Naive thymus-derived CD4-positive, alpha-beta T cell (primary cell): Measurements from ENCODE around the gene CEPT1. TPM values are rescaled to one million over a fixed set of nuclear protein-coding genes. Genes with fewer than 3 reads are reported as not detected.
"Not testable (repeated sequence)": the region's sequence is repeated elsewhere in the genome, so short reads cannot be mapped to it uniquely, and the experiment has no call there.

Source experiments
- ATAC-seq: fragments of 150-1000 bp; cut with Tn5 transposase; 2 replicates; pipeline ENCODE4 v1.10.0; 2021; ENCODE audit warnings: mild to moderate bottlenecking, moderate library complexity
- CTCF ChIA-PET: fragments of 350-600 bp; sonication (Branson Sonifier 250); formaldehyde crosslinking; loops from one replicate; lab custom pipeline; 2021; ENCODE audit warnings: antibody characterized with exemption; lab: Charles Lee
- POLR2A ChIA-PET: fragments of 350-600 bp; sonication (Branson Sonifier 250); formaldehyde crosslinking; loops from one replicate; lab custom pipeline; 2021; ENCODE audit warnings: antibody characterized with exemption, inconsistent platforms; lab: Charles Lee
- DNase-seq, 9 donors: peaks; one replicate each; pipeline versions ENCODE4 v3.0.0 to v3.0.0-alpha.2; 2020 to 2022; ENCODE audit warnings: mixed read lengths in 1 of 9
- H3K27ac ChIP-seq: one replicate; pipeline ENCODE4 v1.7.0; 2013; ENCODE audit warnings: mild to moderate bottlenecking, low read depth, low read length, moderate library complexity
- H3K27me3 ChIP-seq, 2 donors: one replicate each; pipeline ENCODE4 v1.7.0; 2013; ENCODE audit warnings: low read length in 2 of 2, mild to moderate bottlenecking in 2 of 2, moderate library complexity in 2 of 2; ENCODE audit not compliant: control insufficient read depth in 2 of 2, insufficient read depth in 2 of 2
- H3K36me3 ChIP-seq, 3 experiments: 1 replicate in 2 of 3; 2 replicates in 1 of 3; pipeline ENCODE4 v1.7.0; 2013; ENCODE audit warnings: low read length in 3 of 3, mild to moderate bottlenecking in 3 of 3, moderate library complexity in 1 of 3; ENCODE audit not compliant: insufficient read depth in 3 of 3, control insufficient read depth in 2 of 3
- H3K4me1 ChIP-seq, 2 donors: one replicate each; pipeline ENCODE4 v1.7.0; 2013; ENCODE audit warnings: low read length in 2 of 2, mild to moderate bottlenecking in 2 of 2, moderate library complexity in 1 of 2; ENCODE audit not compliant: control insufficient read depth in 2 of 2, insufficient read depth in 2 of 2
- H3K4me3 ChIP-seq: 2 replicates; pipeline ENCODE4 v1.7.0; 2013; ENCODE audit warnings: mild to moderate bottlenecking, low read length
- H3K9me3 ChIP-seq, 3 experiments: 1 replicate in 2 of 3; 2 replicates in 1 of 3; pipeline ENCODE4 v1.7.0; 2013; ENCODE audit warnings: low read length in 3 of 3; ENCODE audit not compliant: control insufficient read depth in 2 of 3
- H3K27ac Mint-ChIP-seq, 9 donors: one replicate each; pipeline ENCODE4 v1.8.0; 2020 to 2022; ENCODE audit warnings: mixed read lengths in 9 of 9, mild to moderate bottlenecking in 8 of 9, moderate library complexity in 5 of 9, inconsistent platforms in 2 of 9
- H3K27me3 Mint-ChIP-seq, 5 donors: one replicate each; pipeline ENCODE4 v1.8.0; 2021 to 2022; ENCODE audit warnings: mixed read lengths in 5 of 5, mild to moderate bottlenecking in 1 of 5
- H3K36me3 Mint-ChIP-seq, 5 donors: one replicate each; pipeline ENCODE4 v1.8.0; 2020 to 2022; ENCODE audit warnings: mixed read lengths in 5 of 5, mild to moderate bottlenecking in 3 of 5, inconsistent platforms in 1 of 5
- H3K4me1 Mint-ChIP-seq, 7 donors: one replicate each; pipeline ENCODE4 v1.8.0; 2020 to 2022; ENCODE audit warnings: mixed read lengths in 7 of 7, mild to moderate bottlenecking in 3 of 7, inconsistent platforms in 1 of 7
- H3K4me3 Mint-ChIP-seq, 10 donors: one replicate each; pipeline ENCODE4 v1.8.0; 2020 to 2022; ENCODE audit warnings: mild to moderate bottlenecking in 10 of 10, mixed read lengths in 10 of 10, moderate library complexity in 6 of 10, inconsistent platforms in 2 of 10
- H3K9me3 Mint-ChIP-seq, 11 donors: one replicate each; pipeline ENCODE4 v1.8.0; 2020 to 2022; ENCODE audit warnings: mixed read lengths in 11 of 11, mild to moderate bottlenecking in 4 of 11, inconsistent platforms in 1 of 11, moderate library complexity in 1 of 11
- intact Hi-C, 2 donors: fragments of 100-400 bp; cut with micrococcal nuclease; formaldehyde crosslinking; loops; one replicate each; pipeline ENCODE4 v1.15.1; 2023
- polyA plus RNA-seq, 2 donors: library from polyadenylated mRNA; unstranded; fragments of 300-500 nt; fragmentation: Illumina TruSeq; gene quantifications; one replicate each; pipeline ENCODE4 v1.2.3, GENCODE V29; 2021
- total RNA-seq, 6 experiments: library from RNA in 5 of 6; stranded (reverse) in 5 of 6; gene quantifications; 1 replicate in 5 of 6; 2 replicates in 1 of 6; pipeline ENCODE4 v1.2.3 and lab custom pipeline; 2021 to 2026

CEPT1 gene
- total and polyA plus RNA-seq, 7 experiments from 2014 or later = 23.0 to 57.5 (median 39.7) TPM

DNA sequence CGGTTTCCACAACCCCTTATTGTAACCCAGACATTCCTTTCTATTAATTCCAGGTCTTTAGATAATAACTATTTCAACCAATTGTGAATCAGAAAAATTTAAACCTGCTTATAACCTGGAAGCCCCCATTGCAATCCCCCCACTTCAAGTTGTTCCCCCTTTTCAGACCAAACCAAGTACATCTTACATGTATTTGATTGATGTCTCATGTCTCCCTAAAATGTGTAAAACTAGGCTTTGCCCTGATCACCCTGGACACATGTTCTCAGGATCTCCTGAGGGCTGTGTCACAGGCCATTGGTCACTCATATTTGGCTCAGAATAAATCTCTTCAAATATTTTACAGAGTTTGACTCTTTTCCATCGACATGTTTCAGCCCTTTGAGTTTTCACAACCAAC lies 75.3 kb downstream of the CEPT1 start:
- Histone ChIP-seq H3K4me1 (peaks cover 75 to 77% of the 10 kb centered on the region in 2 donors), H3K27ac (peak overlapping the region; percentile 75), H3K4me3 (peak overlapping the region; percentile 12)
- ChIA-PET POLR2A (interaction anchor here (0.6 to 18.8 kb wide), 9 partner anchors 7 to 191 kb away, joined by 3 to 1128 read pairs (median 10); partner anchors contain the start of genes CEPT1, CHI3L2, DENND2D and DRAM2), CTCF (interaction anchor here (0.6 to 17.6 kb wide), 9 partner anchors 7 to 291 kb away, joined by 3 to 341 read pairs (median 5); partner anchors contain the start of gene DENND2D)
- intact Hi-C loops = loop anchor here (5.0 to 10.0 kb wide), 6 partner anchors 253 to 878 kb away; partner anchors contain the start of genes LRIF1 (in 2 of the 2), CD53 (in 1 of the 2), RAP1A (in 1 of the 2) and RBM15 (in 1 of the 2)
- ATAC-seq, H3K9me3 ChIP-seq, DNase-seq, H3K36me3 ChIP-seq, H3K27me3 Mint-ChIP-seq, H3K27me3 ChIP-seq: not testable (repeated sequence)
- H3K4me3 Mint-ChIP-seq = peak overlapping the region; percentile 60 to 88 (median 81)
- peaks cover 71 to 98% (median 93%) of the 10 kb centered on the region in 7 donors for H3K4me1 Mint-ChIP-seq
- H3K36me3 Mint-ChIP-seq = peaks cover 0 to 31% (median 5%) of the 10 kb centered on the region in 5 donors
- H3K9me3 Mint-ChIP-seq = peaks cover 0 to 13% (median 2%) of the 10 kb centered on the region in 11 donors
- H3K27ac Mint-ChIP-seq = peak overlapping the region; percentile 94 to 100 (median 97)

DNA sequence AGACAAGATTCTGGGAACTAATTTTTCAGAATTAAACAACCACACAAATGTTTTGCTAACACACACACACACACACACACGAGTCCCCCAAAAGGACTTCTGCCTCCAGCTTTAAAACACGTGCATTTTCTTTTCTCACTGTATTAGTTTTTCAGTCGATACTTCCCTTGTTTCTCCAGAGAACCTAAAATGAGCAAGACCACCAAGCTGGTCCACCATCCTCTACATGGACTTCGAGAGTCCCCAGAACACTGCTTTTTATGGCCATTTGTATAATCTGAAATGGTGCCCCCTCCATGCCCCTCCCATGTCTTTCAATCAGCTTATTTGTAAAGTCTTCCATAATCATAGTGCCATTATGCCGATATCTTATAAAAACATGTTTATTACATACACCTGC lies 76.7 kb downstream of the CEPT1 start:
- peak overlapping the region; percentile 75 for H3K27ac ChIP-seq
- ATAC-seq (no peak), DNase-seq (no peak)
- H3K4me1 Mint-ChIP-seq = peaks cover 83 to 100% (median 97%) of the 10 kb centered on the region in 7 donors
- peak overlapping the region; percentile 94 to 100 (median 97) for H3K27ac Mint-ChIP-seq
- no peaks in the 10 kb centered on the region for H3K27me3 ChIP-seq
- H3K4me3 ChIP-seq = peak overlapping the region; percentile 10
- ChIA-PET POLR2A (interaction anchor here (1.0 to 18.8 kb wide), 7 partner anchors 9 to 253 kb away, joined by 4 to 1128 read pairs (median 13); partner anchors contain the start of genes CEPT1, CHI3L2, DENND2D and DRAM2), CTCF (interaction anchor here (1.3 to 17.6 kb wide), 3 partner anchors 10 to 115 kb away, joined by 3 to 341 read pairs (median 6); partner anchors contain the start of gene DENND2D)
- intact Hi-C loops = loop anchor here (1.0 to 10.0 kb wide), 13 partner anchors 9 to 879 kb away; partner anchors contain the start of genes LRIF1 (in 2 of the 2), ATP5PB (in 1 of the 2), CD53 (in 1 of the 2) and CEPT1 (in 1 of the 2)
- H3K4me3 Mint-ChIP-seq = peak overlapping the region; percentile 60 to 88 (median 81)
- peaks cover 0 to 2% (median 0%) of the 10 kb centered on the region in 5 donors for H3K27me3 Mint-ChIP-seq
- peaks cover 0 to 13% (median 2%) of the 10 kb centered on the region in 11 donors for H3K9me3 Mint-ChIP-seq
- H3K36me3 Mint-ChIP-seq = peaks cover 0 to 29% (median 5%) of the 10 kb centered on the region in 5 donors
- H3K9me3 ChIP-seq = no peaks in the 10 kb centered on the region
- peaks cover 90 to 92% of the 10 kb centered on the region in 2 donors for H3K4me1 ChIP-seq
- H3K36me3 ChIP-seq = no peaks in the 10 kb centered on the region

DNA sequence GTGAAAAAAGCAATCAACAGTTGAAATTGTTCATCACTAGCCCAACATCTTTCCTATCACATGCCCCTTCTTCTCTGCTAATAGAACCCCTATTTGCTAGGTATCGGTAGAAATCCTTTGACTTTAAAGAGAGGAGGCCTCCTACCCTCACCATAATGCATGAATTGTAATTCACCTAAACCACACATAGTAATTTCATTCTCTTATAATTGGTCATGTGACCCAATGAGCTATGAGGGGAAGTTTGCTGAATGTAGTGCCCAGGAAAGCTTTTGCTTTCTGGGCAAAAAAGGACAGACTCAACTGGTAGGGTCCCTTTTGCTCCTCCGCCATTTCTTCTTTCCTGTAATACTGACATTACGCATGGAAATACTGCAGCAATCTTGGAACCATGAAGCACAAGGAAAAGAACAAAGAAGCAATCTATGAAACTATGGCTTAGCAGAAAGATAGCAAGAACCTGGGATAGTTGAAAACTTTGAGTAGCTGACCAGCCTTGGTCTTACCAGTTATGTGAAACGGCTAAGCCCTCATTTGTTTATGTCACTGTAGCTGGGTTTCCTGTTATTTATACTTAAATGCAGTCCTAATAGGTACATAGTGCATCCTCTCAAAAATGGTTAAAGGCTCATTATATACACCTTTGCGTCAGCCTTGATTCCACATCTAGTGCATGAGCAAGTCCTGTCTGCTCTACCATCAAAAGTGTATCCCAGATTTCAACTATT lies 77.3 kb downstream of the CEPT1 start:
- H3K4me1 Mint-ChIP-seq = peaks cover 85 to 100% (median 97%) of the 10 kb centered on the region in 7 donors
- ChIA-PET POLR2A (interaction anchor here (0.7 to 18.8 kb wide), 7 partner anchors 10 to 288 kb away, joined by 3 to 1128 read pairs (median 13); partner anchors contain the start of genes CEPT1, CHI3L2, DENND2D and DRAM2), CTCF (interaction anchor here (1.3 to 17.6 kb wide), 4 partner anchors 9 to 115 kb away, joined by 3 to 341 read pairs (median 40); partner anchors contain the start of gene DENND2D)
- H3K27me3 Mint-ChIP-seq = peaks cover 0 to 2% (median 0%) of the 10 kb centered on the region in 5 donors
- no peak for ATAC-seq
- Histone ChIP-seq H3K36me3 (no peaks in the 10 kb centered on the region), H3K27ac (peak overlapping the region; percentile 75), H3K4me3 (peak overlapping the region; percentile 12), H3K9me3 (no peaks in the 10 kb centered on the region), H3K27me3 (no peaks in the 10 kb centered on the region), H3K4me1 (peaks cover 96 to 97% of the 10 kb centered on the region in 2 donors)
- no peak for DNase-seq
- peak overlapping the region; percentile 94 to 100 (median 97) for H3K27ac Mint-ChIP-seq
- intact Hi-C loops = loop anchor here (2.0 to 10.0 kb wide), 8 partner anchors 231 to 880 kb away; partner anchors contain the start of genes LRIF1 (in 2 of the 2), ATP5PB (in 1 of the 2), CD53 (in 1 of the 2) and RAP1A (in 1 of the 2)
- H3K36me3 Mint-ChIP-seq = peaks cover 0 to 27% (median 5%) of the 10 kb centered on the region in 5 donors
- H3K9me3 Mint-ChIP-seq = peaks cover 0 to 13% (median 2%) of the 10 kb centered on the region in 11 donors
- H3K4me3 Mint-ChIP-seq = peak overlapping the region; percentile 39 to 88 (median 80)

DNA sequence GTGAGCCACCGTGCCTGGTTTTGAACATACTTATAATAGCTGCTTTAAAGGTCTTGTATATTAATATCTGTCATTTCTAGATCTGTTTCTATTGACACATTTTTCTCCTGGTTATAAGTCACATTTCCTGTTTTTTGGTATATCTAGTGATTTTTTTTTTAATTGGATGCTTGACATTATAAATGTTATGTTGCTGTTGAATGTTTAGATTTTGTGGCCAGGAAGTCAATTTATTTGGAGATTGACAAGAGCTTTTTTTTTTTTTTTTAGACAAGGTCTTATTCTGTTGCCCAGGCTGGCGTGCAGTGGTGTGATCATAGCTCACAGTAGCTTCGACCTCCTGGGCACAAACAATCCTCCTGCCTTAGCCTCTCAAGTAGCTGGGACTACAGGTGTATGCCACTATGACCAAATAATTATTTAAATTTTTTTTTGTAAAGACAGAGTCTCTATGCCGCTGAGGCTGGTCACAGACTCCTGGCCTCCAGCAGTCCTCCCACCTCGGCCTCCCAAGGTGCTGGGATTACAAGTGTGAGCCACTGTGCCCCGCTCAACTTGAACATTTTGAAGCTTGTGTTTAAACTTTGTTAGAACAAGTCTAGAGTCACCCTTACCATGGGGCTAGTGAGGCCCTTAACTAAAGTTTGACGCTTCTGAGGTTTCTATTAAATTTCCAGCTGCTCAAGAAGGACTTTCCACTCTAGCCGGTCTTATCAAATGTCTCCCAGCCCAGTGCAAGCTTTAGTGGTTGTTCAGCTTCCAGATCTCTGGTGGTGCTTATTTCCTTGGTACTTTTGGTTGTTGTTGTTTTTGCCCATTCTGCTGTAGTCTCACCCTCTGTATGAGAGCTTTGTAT lies 78.9 kb downstream of the CEPT1 start:
- Mint-ChIP-seq H3K27ac (peak overlapping the region; percentile 94 to 100 (median 97)), H3K4me1 (peaks cover 81 to 100% (median 95%) of the 10 kb centered on the region in 7 donors), H3K9me3 (peaks cover 0 to 13% (median 2%) of the 10 kb centered on the region in 11 donors), H3K27me3 (peaks cover 0 to 2% (median 0%) of the 10 kb centered on the region in 5 donors), H3K4me3 (peak overlapping the region; percentile 56 to 92 (median 82)), H3K36me3 (peaks cover 0 to 18% (median 5%) of the 10 kb centered on the region in 5 donors)
- DNase-seq = no peak
- H3K27ac ChIP-seq = peak overlapping the region; percentile 77
- no peak for ATAC-seq
- no peaks in the 10 kb centered on the region for H3K9me3 ChIP-seq
- H3K4me3 ChIP-seq = peak overlapping the region; percentile 17
- intact Hi-C loops = loop anchor here (5.0 to 10.0 kb wide), 6 partner anchors 257 to 882 kb away; partner anchors contain the start of genes LRIF1 (in 2 of the 2), CD53 (in 1 of the 2), RAP1A (in 1 of the 2) and RBM15 (in 1 of the 2)
- H3K27me3 ChIP-seq = no peaks in the 10 kb centered on the region
- H3K4me1 ChIP-seq = peaks cover 93 to 94% of the 10 kb centered on the region in 2 donors
- POLR2A ChIA-PET = interaction anchor here (0.6 to 18.8 kb wide), 13 partner anchors 10 to 431 kb away, joined by 3 to 1128 read pairs (median 5); partner anchors contain the start of genes CEPT1, CHI3L2, DENND2D and DRAM2
- CTCF ChIA-PET = interaction anchor here (0.7 to 17.6 kb wide), 9 partner anchors 8 to 189 kb away, joined by 3 to 341 read pairs (median 4); partner anchors contain the start of gene DENND2D
- H3K36me3 ChIP-seq = no peaks in the 10 kb centered on the region

DNA sequence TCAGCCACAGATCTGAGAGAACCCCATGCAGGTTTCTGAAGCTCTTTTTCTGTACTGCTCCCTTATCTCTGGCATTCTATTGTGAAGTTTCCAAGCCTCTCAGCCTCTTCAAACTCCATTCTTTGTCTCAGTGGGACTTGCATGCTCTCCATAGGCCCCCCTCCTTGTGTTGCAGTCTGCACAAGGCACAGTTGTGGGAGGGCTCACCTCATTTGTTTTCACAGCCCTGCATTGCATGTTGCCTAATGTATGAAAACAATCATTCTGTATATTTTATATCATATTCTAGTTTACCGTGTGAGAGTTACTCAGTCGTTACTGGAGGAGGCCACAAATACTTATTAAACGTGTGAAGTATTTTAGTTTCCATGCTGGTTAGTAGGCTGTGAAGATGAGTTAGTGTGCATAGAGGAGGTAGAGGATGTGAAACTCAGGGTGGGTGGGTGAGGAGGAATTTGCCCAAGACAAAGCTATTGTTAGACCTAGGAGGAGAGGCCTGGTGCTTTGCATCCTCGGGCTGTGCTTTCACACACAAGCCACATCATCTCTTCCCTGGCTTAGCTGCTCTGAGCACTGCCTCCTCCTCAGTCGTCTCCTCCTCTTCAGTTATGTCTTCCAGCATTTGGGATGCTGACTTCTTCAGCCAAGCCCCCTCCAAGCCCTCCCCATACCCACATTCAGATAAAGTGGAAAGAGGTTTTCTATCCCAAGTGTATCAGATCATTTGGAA lies 79.7 kb downstream of the CEPT1 start:
- Histone ChIP-seq H3K4me3 (peak overlapping the region; percentile 17), H3K27ac (peak overlapping the region; percentile 77), H3K36me3 (no peaks in the 10 kb centered on the region), H3K27me3 (no peaks in the 10 kb centered on the region), H3K4me1 (peaks cover 93 to 94% of the 10 kb centered on the region in 2 donors), H3K9me3 (no peaks in the 10 kb centered on the region)
- peak in 1 of 9 donors; percentile 49 for DNase-seq
- Mint-ChIP-seq H3K27ac (peak overlapping the region; percentile 85 to 100 (median 97)), H3K27me3 (peaks cover 0 to 2% (median 0%) of the 10 kb centered on the region in 5 donors), H3K36me3 (peaks cover 0 to 16% (median 5%) of the 10 kb centered on the region in 5 donors), H3K4me3 (peak overlapping the region; percentile 63 to 92 (median 80)), H3K9me3 (peaks cover 0 to 13% (median 2%) of the 10 kb centered on the region in 11 donors), H3K4me1 (peaks cover 75 to 100% (median 95%) of the 10 kb centered on the region in 7 donors)
- ATAC-seq = no peak
- ChIA-PET POLR2A (interaction anchor here (0.6 to 18.8 kb wide), 11 partner anchors 9 to 432 kb away, joined by 3 to 1128 read pairs (median 5); partner anchors contain the start of genes CEPT1, CHI3L2, DENND2D and DRAM2), CTCF (interaction anchor here (0.6 to 17.6 kb wide), 10 partner anchors 9 to 588 kb away, joined by 3 to 341 read pairs (median 4); partner anchors contain the start of gene DENND2D)
- intact Hi-C loops = loop anchor here (5.0 to 10.0 kb wide), 11 partner anchors 32 to 882 kb away; partner anchors contain the start of genes LRIF1 (in 2 of the 2), C1orf162 (in 1 of the 2), CD53 (in 1 of the 2) and RAP1A (in 1 of the 2)
